Vagina (tissue), 2 donors: ENCODE data around the gene ZNF423.

ENCODE experiments used
- CTCF ChIP-seq, 3 experiments: fragments of 450-650 bp in 2 of 3; fragments of 200-600 bp in 1 of 3; sonication (generic) in 1 of 3; IDR thresholded peaks; one replicate each; pipeline ENCODE4 v1.5.1; 2017 to 2019; ENCODE audit warnings: antibody characterized with exemption in 3 of 3, mild to moderate bottlenecking in 2 of 3, moderate library complexity in 2 of 3
- POLR2A ChIP-seq, 2 donors: fragments of 450-650 bp; IDR thresholded peaks; one replicate each; pipeline ENCODE4 v1.6.1; 2017; ENCODE audit warnings: antibody characterized with exemption in 2 of 2, mild to moderate bottlenecking in 2 of 2, moderate library complexity in 2 of 2
- POLR2AphosphoS5 ChIP-seq, 2 donors: sonication (generic); formaldehyde crosslinking; IDR thresholded peaks; one replicate each; pipeline ENCODE4 v1.9.0; 2017; ENCODE audit warnings: antibody characterized with exemption in 2 of 2, mild to moderate bottlenecking in 2 of 2, low read depth in 1 of 2; ENCODE audit not compliant: insufficient read depth in 1 of 2

GRCh38 chr16:49795513-49795912, 60.4 kb downstream of the ZNF423 start:
- TF ChIP-seq CTCF (IDR thresholded peaks at IDR 0.05) (no peak), POLR2A (IDR thresholded peaks at IDR 0.05) (no peak), POLR2AphosphoS5 (IDR thresholded peaks at IDR 0.05; ENCODE audit: insufficient read depth in 1 of 2, low read depth in 1 of 2) (no peak)
